AG20443 (cell line): ENCODE results near the gene TMEM74B.
"Not testable (repeated sequence)": the region's sequence is repeated elsewhere in the genome, so short reads cannot be mapped to it uniquely, and the experiment has no call there.

Experiments
- DNase-seq: peaks from one replicate; pipeline ENCODE4 v3.0.0; 2012; ENCODE audit warnings: low spot score, mixed read lengths

Gene TMEM74B

DNA sequence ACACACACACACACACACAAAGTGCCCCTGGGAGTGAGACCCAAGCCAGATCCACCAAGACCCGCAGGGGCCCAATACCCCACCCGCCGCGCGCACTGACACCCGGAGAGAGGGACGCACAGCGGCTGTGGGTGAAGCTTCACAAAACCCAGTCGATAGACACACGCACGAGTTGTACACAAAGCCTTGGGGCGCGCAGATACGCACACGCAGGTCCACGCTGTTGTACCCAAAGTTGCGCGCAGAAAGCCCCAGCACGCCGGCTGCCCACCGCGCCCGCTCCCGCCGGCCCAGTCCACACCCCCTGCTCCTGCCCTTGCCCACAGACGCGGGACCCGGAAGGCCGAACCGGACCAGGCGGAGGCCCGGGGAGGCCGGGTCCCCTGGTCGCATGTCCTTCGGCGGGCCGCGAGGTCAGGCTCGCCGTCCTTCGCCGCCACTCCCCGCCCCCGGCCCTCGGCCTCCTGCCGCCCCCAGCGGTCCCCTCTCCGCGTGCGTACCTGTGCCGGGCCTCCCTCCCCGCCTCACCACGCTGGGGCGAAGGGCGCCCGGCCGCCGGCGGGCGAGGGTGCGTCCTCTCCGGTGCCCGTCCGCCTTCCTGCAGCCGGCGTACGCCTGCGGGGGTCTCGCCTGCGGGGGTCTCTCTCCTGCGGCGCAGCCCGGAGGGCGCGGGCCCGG, at the start of gene TMEM74B:
Gene TMEM74B, minus strand, starts transcription at position 344 of the 678 bp plus-strand sequence. CDS start 1,180 bp downstream, outside the sequence.
- peak; percentile 33 for DNase-seq

DNA sequence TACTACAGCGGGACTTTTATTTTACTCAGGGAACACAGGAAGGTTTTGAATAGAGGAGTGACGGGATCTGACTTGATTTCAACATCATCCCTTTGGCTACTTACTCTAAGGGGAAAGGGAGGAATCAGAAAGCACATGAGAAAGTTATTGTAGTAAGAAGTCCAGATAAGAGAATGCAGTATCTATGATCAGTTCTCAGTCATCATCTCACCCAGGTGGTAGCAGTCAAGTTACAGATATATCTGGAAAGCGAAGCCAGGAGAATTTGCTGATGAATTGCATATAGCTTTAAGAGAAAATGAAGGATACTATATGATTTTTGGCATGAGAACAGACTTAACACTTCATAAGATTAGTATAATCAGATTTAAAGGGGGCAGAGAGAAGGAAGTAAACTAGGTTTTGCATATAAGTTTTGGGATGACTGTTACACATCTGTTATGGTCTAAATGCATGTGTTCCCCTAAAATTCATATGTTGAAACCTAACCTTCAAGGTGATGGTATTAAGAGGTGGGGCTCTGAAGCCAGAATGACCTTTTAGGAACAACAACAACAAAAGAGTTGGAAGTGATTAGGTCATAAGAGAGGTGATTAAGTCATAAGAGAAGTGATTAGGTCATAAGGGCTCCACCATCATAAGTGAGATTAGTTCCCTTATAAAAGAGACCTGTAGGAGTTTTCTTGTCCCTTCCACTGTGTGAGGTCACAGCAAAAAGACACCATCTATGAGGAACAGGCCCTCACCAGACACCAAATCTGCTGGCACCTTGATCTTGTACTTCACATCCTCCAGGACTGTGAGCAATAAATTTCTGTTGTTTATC, 47.7 kb upstream of the TMEM74B start:
- DNase-seq, result no peak

DNA sequence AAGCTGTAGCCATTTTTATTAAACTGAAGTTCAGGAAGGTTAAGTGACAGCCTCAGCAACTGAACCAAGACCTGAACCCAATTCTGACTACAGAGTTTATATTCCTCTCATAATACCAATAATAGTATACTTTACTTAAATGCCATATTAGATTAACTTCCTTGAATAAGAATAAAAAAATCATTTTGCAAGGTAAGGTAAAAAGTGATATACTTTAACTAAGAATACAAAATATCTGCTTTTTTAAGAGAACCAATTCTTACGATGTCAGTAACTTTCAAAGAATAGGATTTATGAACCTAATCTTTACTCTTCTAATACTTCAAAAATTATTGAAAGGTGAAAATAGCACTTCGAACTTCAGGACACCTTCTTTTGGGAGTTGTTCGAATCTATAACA, 44.8 kb upstream of the TMEM74B start:
- no peak for DNase-seq

DNA sequence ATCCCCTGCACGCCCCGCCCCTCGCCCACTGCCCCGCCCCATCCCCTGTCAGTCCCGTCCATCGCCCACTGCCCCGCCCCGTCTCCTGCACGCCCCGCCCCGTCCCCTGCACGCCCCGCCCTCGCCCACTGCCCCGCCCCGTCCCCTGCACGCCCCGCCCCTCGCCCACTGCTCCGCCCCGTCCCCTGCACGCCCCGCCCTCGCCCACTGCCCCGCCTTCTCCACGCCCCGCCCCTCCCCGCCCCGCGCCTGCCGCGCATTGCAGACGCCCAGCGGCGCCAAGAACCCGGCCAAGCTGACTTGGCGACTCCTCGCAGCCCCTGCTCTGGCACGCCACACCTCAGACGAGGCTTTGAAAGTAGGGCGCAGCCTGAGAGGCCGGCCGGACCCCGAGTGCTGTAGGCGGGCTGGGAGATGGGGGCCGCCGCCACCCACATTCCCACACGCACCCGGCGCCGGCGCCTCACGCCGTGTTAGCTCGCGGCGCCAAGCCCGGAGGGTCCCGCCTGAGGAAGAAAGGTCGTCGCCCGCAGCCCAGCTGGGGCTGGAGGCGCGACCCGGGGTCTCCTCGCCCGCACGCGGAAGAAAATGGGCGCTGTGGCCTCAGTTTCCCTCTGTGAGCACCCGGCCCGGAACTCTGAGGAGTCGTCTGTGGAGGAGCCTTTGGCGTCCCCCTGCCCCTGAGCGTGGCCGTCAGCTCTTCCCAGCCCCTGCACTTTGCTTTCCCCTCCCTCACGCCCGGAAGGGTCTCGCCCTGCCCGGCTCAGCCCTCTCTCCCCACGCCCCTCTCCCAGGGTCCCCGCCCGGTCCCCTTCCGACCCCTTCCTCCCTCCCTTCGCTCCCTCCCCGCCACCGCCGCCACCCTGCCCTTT, 41.2 kb upstream of the TMEM74B start, which contains the start of gene RAD21L1:
Gene RAD21L1, plus strand, starts transcription at position 262 of the 872 bp plus-strand sequence. CDS start 2,410 bp downstream, outside the sequence.
- DNase-seq, result peak; percentile 96

DNA sequence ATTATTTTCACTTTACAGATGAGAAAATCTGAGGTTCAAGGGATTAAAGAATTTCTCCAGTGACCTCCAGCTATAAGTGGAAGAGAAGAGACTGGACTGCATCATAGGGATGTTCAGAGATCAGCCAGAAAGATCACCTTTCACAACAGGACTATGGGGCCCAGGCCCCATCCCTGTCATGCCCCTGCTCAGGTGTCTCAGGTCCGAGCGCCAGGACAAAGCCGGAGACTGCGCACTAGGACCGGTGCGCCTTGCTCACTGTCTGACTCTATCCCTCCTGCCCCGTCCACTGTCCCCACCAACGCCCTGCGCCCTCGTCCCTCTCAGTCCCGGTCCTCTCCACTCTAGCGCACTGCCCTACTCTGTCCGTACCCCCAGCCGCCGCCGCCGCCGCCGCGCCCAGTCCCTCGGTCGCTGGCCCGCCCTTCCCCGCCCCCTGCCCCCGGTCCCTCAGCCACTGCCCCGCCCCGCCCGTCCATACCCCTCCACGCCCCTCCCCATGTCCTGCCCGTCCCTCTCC, 40.5 kb upstream of the TMEM74B start:
- DNase-seq, result no peak

DNA sequence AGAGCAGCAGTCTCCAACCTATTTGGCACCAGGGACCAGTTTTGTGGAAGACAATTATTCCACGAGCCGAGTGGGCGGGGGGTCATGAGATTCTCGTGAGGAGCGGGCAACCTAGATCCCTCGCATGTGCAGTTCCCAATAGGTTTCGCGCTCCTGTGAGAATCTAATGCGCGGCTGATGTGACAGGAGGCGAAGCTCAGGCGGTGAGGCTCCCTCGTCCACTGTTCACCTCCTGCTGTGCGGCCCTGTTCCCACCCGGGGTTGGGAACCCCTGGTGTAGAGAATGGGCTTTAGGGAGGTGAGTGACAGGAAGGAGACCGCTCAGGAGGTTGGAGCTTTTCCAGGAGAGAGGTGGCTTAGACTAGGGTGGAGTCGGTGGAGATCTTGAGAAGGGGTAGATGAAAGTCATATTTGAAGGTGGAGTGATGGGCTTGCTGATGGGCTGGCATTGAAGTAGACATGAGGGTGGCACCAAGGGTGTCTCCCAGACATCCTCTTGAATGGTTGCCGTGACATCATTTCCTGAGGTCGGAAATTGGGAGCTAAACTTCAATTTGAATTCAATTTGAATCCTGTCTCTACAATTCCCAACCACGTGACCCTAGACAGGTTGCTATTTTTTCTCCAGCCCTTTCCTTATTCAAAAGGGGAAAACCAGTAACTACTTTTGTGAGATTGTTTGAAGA, 39.6 kb upstream of the TMEM74B start:
- DNase-seq, result no peak

DNA sequence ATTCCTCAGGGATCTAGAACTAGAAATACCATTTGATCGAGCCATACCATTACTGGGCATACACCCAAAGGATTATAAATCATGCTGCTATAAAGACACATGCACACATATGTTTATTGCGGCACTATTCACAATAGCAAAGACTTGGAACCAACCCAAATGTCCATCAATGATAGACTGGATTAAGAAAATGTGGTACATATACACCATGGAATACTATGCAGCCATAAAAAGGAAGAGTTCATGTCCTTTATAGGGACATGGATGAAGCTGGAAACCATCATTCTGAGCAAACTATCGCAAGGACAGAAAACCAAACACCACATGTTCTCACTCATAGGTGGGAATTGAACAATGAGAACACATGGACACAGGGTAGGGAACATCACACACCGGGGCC, 38.0 kb upstream of the TMEM74B start:
- not testable (repeated sequence) for DNase-seq

DNA sequence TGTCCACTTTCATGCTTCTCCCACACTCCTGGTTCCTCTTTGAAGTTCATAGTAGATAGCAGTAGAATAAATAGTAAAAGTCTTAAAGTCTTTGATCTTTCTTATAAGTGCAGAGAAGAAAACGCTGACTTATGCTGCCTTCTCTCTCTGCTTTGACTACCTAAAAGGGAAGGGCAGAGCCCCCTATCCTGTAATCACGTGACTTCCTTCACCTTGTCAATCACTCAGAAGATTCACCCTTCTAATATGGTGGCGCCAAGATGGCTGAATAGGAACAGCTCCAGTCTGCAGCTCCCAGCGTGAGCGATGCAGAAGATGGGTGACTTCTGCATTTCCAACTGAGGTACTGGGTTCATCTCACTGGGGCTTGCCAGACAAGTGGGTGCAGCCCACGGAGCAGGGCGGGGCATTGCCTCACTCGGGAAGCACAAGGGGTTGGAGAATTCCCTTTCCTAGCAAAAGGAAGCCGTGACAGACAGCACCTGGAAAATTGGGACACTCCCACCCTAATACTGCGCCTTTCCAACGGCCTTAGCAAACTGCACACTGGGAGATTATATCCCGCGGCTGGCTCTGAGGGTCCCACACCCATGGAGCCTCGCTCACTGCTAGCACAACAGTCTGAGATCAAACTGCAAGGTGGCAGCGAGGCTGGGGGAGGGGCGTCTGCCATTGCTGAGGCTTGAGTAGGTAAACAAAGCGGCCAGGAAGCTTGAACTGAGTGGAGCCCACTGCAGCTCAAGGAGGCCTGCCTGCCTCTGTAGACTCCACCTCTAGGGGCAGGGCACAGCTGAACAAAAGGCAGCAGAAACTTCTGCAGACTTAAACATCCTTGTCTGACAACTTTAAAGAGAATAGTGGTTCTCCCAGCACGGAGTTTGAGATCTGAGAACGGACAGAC, 32.0 kb upstream of the TMEM74B start:
- not testable (repeated sequence) for DNase-seq

DNA sequence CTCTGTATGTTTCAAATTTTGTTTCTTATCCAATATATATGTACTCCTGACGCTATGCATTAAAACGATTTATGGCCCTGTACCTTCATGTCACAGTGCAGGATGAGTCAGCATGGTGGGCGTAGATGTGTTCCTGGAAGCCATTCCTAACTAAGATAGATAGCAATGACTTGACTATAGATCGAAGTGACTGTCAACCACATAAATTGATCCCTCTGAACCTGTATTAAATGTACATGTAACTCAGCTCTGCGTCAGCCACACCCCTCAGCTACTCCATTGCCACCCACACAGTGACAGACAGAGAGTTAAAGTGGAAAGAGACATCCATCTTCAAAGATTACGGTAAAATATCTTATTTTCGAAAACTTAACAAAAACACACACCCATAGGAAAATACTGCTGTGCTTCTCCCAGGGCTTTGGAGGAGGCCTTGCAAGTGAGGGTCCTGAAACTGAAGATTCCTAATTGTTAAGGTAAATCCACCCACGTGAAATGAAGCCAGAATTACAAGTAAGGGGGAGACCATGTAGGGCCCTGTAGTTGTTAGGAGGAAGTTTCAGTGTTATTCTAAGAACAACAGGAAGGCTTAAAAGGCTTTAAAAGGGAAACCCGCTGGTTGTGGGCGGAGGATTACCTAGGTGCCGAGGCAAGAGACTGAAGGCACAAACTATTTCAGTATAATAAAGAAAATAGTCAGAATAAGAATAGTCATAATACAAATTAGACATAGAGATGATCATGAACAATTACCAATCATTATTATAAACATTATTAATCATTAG, 30.8 kb upstream of the TMEM74B start:
- no peak for DNase-seq

DNA sequence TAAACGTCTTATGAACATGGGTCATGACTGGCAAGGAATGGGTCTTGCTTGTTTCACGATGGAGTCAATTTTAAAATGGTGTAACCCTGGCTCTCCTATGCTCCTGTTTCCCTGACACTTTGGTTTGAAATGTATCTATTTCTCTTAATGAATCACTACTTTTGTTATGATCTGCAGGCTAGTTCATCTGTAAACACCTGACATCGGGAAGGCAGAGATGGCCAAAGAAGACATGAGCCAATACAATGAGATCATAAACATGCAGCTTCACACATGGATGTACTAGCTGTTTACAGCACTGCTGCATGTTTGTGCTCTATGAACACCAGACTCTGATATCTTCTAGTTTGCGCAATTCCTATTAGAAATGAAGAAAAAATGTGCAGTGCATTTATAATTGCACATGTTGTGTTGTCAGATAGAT, 30.1 kb upstream of the TMEM74B start:
- DNase-seq, result no peak

DNA sequence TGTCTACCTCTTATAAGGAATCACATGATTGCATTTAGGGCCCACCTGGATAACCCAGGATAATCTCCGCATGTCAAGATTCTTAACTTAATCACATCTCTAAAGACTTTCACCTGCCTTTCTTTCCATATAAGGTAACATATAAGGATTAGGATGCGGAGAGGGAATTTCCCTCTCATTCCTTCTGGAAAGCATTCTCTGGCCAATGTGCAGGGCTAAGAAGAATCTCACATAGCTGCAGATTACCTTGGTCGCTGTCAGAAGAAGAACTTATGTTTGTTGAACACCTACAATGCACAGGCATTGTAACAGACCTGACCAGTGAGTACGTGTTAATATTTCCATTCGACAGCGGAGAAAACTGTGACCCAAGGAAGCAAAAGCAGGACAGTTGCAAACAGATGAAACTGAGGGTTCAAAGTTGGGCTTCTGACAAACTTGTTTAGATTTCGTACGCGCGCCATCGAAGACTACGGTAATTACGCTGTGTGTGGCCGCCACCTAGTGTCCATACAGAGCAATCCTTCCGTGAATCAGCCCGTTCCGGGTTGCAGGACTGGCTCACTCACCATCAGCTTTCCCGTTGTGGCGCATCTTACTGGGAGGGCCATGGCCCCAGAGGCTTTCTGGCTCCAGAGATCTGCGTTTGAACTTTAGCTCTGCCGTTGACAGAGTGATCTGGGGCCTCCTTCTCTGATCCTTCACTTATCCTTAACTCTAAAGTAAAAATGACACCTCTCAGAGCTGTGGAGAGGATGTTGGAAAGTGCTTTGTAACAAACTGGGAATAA, 28.0 kb upstream of the TMEM74B start:
- DNase-seq, result peak; percentile 86

DNA sequence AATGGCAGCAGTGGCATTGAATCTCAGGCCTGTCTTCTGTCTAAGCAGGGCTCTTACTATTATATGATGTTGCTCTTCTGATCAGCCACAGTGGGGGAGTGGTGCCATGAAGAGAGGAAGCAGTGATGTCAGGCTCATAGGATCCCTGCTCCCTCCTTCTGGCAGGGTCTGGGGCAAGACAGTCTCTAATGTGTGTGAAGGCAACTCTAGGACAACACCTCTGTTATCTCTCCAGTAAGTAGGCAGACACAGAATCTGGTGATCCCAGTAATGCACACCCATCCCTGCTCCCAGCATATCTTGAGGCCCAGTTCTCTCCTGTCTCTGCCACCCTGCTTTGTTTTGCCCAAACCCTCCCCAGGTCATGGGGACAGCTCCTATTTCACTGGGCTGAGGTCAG, 27.2 kb upstream of the TMEM74B start:
- DNase-seq, result no peak

DNA sequence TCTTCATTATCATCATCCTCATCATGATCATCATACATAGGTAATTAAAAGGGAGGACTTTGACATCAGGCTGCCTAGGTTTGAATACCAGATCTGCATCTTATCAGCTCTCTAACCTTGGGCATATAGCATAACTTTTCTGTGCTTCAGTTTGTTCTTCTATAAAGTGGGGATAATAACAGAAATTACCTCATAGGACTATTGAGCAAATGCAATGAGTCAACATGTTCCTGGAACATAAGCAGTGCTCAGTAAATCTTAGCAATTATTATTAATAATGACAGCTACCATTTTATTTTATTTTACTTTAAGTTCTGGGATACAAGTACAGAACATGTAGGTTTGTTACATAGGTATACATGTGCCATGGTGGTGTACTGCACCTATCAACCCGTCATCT, 25.7 kb upstream of the TMEM74B start:
- DNase-seq, result no peak

DNA sequence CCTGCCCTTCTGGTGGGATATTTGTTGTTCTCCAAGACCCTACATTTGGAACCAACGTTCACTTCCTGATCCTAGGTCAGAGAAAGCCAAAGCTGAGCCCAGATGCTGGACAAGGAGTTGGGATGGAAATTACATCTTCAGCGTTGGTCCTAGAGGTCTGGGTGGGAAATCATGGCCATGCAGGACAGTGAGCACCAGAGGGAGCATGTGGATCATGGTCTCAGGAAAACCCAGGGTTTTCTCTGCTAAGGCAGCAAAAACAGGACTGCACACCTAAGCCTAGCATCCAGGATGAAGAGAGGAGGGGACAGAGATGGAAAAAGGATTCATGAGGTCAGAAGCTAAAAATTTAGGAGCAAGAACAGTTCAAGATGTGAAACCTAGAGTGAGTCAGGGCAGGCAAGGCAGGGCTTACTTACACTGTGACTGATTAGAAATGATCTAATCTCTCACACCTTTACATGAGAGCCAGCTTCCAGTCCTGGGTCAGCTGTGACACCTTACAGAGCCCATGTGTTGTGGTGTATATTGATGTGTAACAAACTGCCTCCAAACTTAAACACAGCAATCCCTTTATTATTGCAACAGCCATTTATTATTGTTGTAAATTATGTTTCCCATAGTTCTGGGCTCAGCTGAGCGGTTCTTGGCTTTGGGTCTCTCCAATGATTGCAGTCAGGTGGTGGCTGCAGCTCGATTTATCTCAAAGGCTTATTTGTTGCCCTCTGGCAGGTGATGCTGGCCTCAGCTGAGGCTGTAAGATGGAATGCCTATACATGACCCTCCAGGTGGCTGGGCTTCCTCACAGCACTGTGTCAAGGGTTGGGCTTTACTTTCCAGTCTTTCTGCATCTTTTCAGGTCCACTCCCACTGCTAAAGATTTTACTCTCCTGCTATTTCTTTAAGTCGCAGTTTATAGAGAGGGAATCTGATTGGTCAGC, 24.9 kb upstream of the TMEM74B start:
- peak; percentile 32 for DNase-seq

DNA sequence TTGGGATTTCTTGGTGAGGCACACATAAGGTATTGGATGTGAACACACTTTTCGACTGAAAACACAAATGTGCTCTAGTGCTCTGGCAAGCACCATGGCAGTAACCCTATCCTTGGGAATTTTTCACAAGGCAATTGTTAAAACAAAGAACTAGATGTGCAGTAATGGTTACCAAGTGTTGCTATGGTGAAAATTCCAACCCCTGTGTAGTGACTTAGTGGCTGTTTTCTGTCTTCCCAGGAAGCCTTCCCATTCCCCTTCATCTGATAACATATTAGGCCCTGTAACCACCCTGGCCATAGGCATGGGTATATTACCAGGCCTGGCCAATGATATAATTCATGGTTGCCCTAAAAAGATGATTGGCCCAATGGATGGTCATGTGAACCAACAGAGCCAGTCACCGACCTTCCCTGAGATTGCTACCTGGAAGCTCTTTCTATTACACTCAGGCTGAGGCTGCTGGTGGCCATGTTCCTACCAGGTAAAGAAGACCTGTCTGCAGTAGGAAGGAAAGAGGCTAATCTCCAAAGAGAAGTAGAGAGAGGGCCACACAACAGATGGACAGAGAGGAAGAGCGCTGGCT, 22.6 kb upstream of the TMEM74B start:
- DNase-seq, result peak; percentile 2

DNA sequence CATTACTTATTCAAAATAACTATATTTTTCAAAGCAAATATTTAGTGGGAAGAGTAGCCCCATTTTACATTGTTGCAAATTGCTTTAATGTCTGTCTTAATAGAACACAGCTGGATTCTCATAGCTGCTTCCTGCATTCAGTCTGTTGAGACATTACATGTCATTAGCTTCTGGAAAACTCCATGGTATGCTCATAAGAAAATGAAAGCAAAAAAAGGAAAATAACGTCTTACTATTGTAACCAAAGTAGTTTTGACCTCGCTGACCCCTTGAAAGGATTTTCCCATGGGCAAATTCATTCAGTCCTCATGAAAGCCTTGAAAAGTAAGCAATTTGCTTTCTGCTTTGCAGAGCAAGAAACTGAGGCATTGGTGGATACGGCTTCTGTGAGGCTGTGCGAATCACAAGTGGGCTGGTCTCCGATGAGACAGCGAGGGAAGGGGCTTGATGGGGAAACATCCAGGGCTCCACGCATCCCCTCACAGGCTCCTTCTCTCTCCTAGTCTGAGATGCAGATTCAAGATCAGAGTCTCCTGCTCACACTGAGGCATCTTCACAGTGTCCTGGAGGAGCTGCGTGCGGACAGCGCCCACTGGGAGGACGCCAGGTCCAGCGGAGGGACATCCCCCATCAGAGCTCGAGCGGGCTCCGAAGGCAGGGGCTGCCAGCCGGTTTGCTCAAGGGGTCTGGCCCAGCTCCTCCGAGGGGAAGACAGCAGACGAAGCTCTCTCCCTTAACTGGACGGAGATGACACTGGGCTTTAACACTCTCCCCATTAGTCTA, 21.8 kb upstream of the TMEM74B start:
- DNase-seq, result peak; percentile 12
